Stimulated activated CD8-positive, alpha-beta memory T cell treated with anti-CD3 and anti-CD28 coated beads, Interleukin-15, amount 100 ng/mL, for 1 hour (primary cell): Measurements from ENCODE around the gene TYRO3.
"Not testable (repeated sequence)": the region's sequence is repeated elsewhere in the genome, so short reads cannot be mapped to it uniquely, and the experiment has no call there.

Source experiments
- DNase-seq: peaks from one replicate; pipeline ENCODE4 v3.0.0-alpha.2; 2020; ENCODE audit warnings: low read depth

Gene TYRO3

GRCh38 chr15:41574158-41574557, 15.1 kb downstream of the TYRO3 start:
- no peak for DNase-seq

- no peak for DNase-seq
Measured at GRCh38 chr15:41575282-41575681, 16.3 kb downstream of the TYRO3 start.

GRCh38 chr15:41577863-41578735, 19.1 kb downstream of the TYRO3 start:
- DNase-seq = no peak

GRCh38 chr15:41578736-41579383, 19.8 kb downstream of the TYRO3 start:
- DNase-seq = no peak

GRCh38 chr15:41581110-41581509, 22.1 kb downstream of the TYRO3 start:
- no peak for DNase-seq

- no peak for DNase-seq
Measured at GRCh38 chr15:41583795-41584194, 24.8 kb downstream of the TYRO3 start.

- DNase-seq = no peak
Measured at GRCh38 chr15:41584636-41585126, 25.7 kb downstream of the TYRO3 start.

GRCh38 chr15:41585127-41586047, 26.4 kb downstream of the TYRO3 start:
- DNase-seq = no peak

- not testable (repeated sequence) for DNase-seq
Measured at GRCh38 chr15:41586531-41587282, 27.7 kb downstream of the TYRO3 start.

- DNase-seq = not testable (repeated sequence)
Measured at GRCh38 chr15:41589018-41589417, 30.0 kb downstream of the TYRO3 start.

GRCh38 chr15:41589571-41589970, 30.6 kb downstream of the TYRO3 start:
- DNase-seq = not testable (repeated sequence)

GRCh38 chr15:41591217-41591616, 32.2 kb downstream of the TYRO3 start:
- DNase-seq = not testable (repeated sequence)

GRCh38 chr15:41592718-41593117, 33.7 kb downstream of the TYRO3 start:
- not testable (repeated sequence) for DNase-seq

GRCh38 chr15:41594801-41595746, 36.1 kb downstream of the TYRO3 start:
- DNase-seq = no peak

GRCh38 chr15:41596972-41597371, 38.0 kb downstream of the TYRO3 start:
- no peak for DNase-seq

- DNase-seq = no peak
Measured at GRCh38 chr15:41597787-41598186, 38.8 kb downstream of the TYRO3 start.

GRCh38 chr15:41599061-41599460, 40.0 kb downstream of the TYRO3 start:
- DNase-seq = no peak

- no peak for DNase-seq
Measured at GRCh38 chr15:41603411-41603935, 44.5 kb downstream of the TYRO3 start.

- peak; percentile 31 for DNase-seq
Measured at GRCh38 chr15:41603941-41604911, 45.2 kb downstream of the TYRO3 start.
